BE2C (cell line): ENCODE results near the gene MYCBP2.
"Not testable (repeated sequence)": the region's sequence is repeated elsewhere in the genome, so short reads cannot be mapped to it uniquely, and the experiment has no call there.

Experiments
- DNase-seq: peaks from one replicate; pipeline ENCODE4 v3.0.0-alpha.2; 2020
- H3K27me3 ChIP-seq: fragments of 250-450 bp; sonication (Bioruptor Pico); 2 replicates; pipeline ENCODE4 v1.5.1; 2020; ENCODE audit warnings: mild to moderate bottlenecking
- H3K36me3 ChIP-seq: fragments of 250-450 bp; sonication (Bioruptor Pico); 2 replicates; pipeline ENCODE4 v1.5.1; 2020; ENCODE audit warnings: mild to moderate bottlenecking
- H3K4me1 ChIP-seq: fragments of 250-450 bp; sonication (Bioruptor Pico); 2 replicates; pipeline ENCODE4 v1.5.1; 2020
- H3K4me3 ChIP-seq: 2 replicates; pipeline ENCODE4 v1.5.1; 2011; ENCODE audit warnings: low read depth, low read length
- H3K9me3 ChIP-seq: fragments of 250-450 bp; sonication (Bioruptor Pico); 2 replicates; pipeline ENCODE4 v1.5.1; 2020
- TF ChIP-seq, protein P1 (sequence below): IDR thresholded peaks from 2 replicates; pipeline ENCODE4 v1.5.1; 2012; ENCODE audit warnings: mild to moderate bottlenecking, low read depth, low read length

The MYCBP2 gene

DNA sequence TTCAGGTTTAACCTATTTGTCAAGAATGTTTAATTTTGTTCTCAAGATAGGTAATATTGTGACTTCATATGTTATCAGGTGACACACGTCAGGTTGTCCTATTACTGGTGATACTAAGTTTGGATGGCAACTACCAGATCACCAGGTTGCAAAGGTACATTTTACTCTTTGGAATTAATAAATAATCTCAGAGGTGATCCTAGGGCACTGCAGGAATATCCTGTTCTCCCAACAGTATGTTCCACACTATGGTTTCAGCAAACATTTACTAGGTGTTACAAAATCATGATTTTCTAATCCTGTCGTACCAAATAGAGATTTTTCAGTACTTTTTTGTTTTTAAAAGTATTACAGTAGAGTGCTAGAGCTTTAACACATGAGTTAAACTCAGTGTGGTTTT is 29.3 kb upstream of the MYCBP2 start:
- no peaks in the 10 kb centered on the region for H3K4me1 ChIP-seq
- no peaks in the 10 kb centered on the region for H3K9me3 ChIP-seq
- H3K4me3 ChIP-seq: no peak overlapping the region
- TF ChIP-seq, protein P1, sequence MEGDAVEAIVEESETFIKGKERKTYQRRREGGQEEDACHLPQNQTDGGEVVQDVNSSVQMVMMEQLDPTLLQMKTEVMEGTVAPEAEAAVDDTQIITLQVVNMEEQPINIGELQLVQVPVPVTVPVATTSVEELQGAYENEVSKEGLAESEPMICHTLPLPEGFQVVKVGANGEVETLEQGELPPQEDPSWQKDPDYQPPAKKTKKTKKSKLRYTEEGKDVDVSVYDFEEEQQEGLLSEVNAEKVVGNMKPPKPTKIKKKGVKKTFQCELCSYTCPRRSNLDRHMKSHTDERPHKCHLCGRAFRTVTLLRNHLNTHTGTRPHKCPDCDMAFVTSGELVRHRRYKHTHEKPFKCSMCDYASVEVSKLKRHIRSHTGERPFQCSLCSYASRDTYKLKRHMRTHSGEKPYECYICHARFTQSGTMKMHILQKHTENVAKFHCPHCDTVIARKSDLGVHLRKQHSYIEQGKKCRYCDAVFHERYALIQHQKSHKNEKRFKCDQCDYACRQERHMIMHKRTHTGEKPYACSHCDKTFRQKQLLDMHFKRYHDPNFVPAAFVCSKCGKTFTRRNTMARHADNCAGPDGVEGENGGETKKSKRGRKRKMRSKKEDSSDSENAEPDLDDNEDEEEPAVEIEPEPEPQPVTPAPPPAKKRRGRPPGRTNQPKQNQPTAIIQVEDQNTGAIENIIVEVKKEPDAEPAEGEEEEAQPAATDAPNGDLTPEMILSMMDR: no peak
- DNase-seq: no peak
- no peaks in the 10 kb centered on the region for H3K27me3 ChIP-seq
- no peaks in the 10 kb centered on the region for H3K36me3 ChIP-seq

DNA sequence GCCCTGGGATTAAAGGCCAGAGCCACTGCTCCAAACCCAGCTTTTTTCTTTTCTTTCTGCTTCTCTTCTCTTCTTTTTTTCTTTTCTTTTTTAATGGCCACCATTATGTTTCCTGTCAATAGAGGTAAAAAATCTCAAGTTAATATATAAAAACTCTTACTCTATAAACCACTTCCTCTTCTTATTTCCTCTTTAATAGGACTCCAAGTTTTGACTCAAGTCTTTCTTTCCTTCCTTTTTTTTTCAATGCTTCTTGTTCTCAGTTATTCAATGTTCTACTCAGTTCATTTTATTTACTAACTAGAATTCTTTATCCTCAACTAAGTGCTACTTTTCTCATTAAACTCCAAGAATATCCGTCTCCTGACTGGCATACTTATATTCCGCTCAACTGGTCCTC is 27.1 kb upstream of the MYCBP2 start:
- Histone ChIP-seq H3K4me1 (no peaks in the 10 kb centered on the region), H3K36me3 (no peaks in the 10 kb centered on the region), H3K27me3 (no peaks in the 10 kb centered on the region), H3K9me3 (no peaks in the 10 kb centered on the region), H3K4me3 (no peak overlapping the region)
- TF ChIP-seq, protein P1: no peak
- no peak for DNase-seq

GRCh38 chr13:77351315-77351714 is 24.4 kb upstream of the MYCBP2 start:
- H3K36me3 ChIP-seq: no peaks in the 10 kb centered on the region
- no peak for DNase-seq
- H3K27me3 ChIP-seq: no peaks in the 10 kb centered on the region
- no peaks in the 10 kb centered on the region for H3K4me1 ChIP-seq
- no peaks in the 10 kb centered on the region for H3K9me3 ChIP-seq
- no peak overlapping the region for H3K4me3 ChIP-seq
- TF ChIP-seq, protein P1: no peak

- Histone ChIP-seq H3K27me3 (no peaks in the 10 kb centered on the region), H3K4me1 (no peaks in the 10 kb centered on the region), H3K9me3 (no peaks in the 10 kb centered on the region), H3K36me3 (no peaks in the 10 kb centered on the region), H3K4me3 (no peak overlapping the region)
- TF ChIP-seq, protein P1: no peak
- no peak for DNase-seq
Observed at GRCh38 chr13:77350811-77351210, 23.9 kb upstream of the MYCBP2 start.

- no peak for DNase-seq
- TF ChIP-seq, protein P1: no peak
- Histone ChIP-seq H3K9me3 (no peaks in the 10 kb centered on the region), H3K36me3 (no peaks in the 10 kb centered on the region), H3K4me1 (no peaks in the 10 kb centered on the region), H3K4me3 (no peak overlapping the region), H3K27me3 (no peaks in the 10 kb centered on the region)
Observed at GRCh38 chr13:77349365-77349764, 22.5 kb upstream of the MYCBP2 start.

GRCh38 chr13:77347351-77347750 is 20.5 kb upstream of the MYCBP2 start:
- H3K27me3 ChIP-seq, H3K4me3 ChIP-seq, H3K36me3 ChIP-seq, H3K9me3 ChIP-seq, DNase-seq, H3K4me1 ChIP-seq: not testable (repeated sequence)

DNA sequence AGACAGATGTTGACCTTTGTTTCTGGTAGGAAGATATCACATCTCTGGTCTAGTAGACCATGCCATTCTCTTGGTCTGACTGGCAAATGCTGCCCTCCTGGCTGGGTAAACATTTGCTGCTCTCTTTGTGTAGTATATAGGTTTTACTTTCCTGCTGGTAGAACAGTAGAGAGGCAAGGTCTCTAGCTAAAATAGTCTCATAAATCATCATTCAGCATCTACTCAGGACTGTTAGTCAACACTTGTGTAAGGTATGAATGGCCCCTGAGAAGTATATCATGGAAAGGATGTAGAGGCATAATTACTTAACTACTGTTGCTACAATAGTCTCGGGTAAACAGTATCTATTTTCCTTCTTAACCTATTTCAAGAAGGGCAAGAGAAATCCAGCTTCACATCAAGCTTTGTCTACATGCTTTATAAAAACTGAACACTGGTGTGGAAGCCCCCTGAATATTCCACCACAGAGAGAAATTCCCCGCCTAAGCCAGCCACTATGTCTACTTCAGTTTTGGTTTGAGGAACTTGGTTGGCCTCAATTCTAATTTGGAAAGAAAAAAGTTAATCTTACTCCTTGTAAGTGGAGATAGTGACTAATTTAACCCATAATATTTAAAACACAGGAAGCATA is 18.4 kb upstream of the MYCBP2 start:
- no peaks in the 10 kb centered on the region for H3K4me1 ChIP-seq
- no peaks in the 10 kb centered on the region for H3K9me3 ChIP-seq
- H3K27me3 ChIP-seq: no peaks in the 10 kb centered on the region
- DNase-seq: no peak
- TF ChIP-seq, protein P1: no peak
- H3K36me3 ChIP-seq: no peaks in the 10 kb centered on the region
- H3K4me3 ChIP-seq: no peak overlapping the region
